Activated CD8-positive, alpha-beta memory T cell treated with anti-CD3 and anti-CD28 coated beads, Interleukin-2, amount 50 U/mL, for 4 hours (primary cell): Measurements from ENCODE around the gene SLC12A6.
"Not testable (repeated sequence)": the region's sequence is repeated elsewhere in the genome, so short reads cannot be mapped to it uniquely, and the experiment has no call there.

Experiments
- DNase-seq: peaks from one replicate; pipeline ENCODE4 v3.0.0-alpha.2; 2020

The SLC12A6 gene

DNA sequence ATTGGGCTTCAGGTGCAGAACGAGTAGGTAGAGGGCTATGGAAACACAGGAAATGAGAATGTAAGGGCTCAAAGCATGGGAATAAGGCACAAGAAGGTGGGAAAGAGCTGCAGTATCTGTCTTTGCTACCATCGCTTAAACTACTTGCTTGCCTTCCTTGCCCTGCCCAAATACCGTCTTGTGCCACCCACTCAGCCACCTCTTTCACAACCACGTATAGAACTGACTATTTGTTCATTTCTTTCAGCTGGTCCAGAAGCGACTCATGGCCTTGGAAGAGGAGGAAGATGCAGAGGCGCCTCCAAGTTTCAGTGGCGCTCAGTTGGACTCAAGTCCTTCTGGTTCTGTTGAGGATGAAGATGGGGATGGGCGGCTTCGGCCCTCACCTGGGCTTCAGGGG lies 17.7 kb upstream of the SLC12A6 start:
- no peak for DNase-seq

DNA sequence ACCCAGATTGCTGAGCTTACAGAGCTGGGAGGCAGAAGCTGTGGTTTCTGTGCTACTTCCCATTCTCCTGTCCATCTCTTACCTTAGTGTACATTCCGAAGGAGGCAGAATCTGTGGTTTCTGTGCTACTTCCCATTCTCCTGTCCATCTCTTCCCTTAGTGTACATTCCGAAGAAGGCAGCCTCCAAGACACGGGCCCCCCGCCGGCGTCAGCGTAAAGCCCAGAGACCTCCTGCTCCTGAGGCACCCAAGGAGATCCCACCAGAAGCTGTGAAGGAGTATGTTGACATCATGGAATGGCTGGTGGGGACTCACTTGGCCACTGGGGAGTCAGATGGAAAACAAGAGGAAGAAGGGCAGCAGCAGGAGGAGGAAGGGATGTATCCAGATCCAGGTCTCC lies 16.7 kb upstream of the SLC12A6 start:
- no peak for DNase-seq

DNA sequence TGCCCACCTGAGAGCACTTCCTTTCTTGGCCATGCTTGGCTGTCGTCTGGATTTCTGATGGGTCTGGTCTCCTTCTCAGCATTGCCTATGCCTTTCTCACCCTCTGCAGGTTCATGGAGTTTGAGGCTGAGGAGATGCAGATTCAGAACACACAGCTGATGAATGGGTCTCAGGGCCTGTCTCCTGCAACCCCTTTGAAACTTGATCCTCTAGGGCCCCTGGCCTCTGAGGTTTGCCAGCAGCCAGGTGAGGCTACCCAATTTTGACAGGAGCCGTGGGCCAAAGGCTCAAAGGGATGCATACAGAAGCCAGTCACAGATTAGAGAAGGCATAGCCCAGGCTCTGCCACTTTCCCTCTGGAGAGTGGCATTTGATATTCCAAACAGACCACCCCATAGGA lies 16.0 kb upstream of the SLC12A6 start:
- no peak for DNase-seq

DNA sequence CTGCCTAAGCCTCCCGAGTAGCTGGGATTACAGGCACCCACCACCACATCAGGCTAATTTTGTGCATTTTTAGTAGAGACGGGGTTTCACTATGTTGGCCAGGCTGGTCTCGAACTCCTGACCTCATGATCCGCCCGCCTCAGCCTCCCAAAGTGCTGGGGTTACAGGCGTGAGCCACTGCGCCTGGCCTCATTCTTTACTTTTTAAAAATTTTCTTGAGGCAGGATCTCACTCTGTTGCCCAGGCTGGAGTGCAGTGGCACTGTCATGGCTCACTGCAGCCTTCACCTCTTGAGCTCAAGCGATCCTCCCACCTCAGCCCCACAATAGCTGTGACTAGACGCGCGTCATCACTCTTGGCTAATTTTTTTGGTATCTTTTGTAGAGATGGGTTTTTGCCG lies 15.4 kb upstream of the SLC12A6 start:
- DNase-seq = not testable (repeated sequence)

DNA sequence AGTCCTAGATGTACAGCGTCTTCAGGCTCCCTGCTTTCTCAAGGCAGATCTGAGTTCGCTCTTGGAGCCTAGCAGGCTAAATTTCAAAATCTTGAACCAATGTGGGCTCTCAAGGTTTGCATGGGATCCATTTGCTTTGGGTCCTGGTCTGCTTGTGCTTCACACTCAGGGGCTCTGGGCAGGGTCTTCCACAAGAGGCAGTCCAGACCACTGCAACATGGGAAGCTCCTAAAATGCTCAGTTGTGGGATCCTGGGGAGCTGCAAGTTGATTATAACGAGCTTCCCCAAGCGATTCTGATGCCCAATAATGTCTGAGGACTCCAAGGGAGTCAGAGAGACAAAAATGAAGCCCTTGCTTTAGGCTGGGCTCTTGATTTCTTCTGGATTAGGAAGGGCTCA lies 12.2 kb upstream of the SLC12A6 start:
- no peak for DNase-seq

DNA sequence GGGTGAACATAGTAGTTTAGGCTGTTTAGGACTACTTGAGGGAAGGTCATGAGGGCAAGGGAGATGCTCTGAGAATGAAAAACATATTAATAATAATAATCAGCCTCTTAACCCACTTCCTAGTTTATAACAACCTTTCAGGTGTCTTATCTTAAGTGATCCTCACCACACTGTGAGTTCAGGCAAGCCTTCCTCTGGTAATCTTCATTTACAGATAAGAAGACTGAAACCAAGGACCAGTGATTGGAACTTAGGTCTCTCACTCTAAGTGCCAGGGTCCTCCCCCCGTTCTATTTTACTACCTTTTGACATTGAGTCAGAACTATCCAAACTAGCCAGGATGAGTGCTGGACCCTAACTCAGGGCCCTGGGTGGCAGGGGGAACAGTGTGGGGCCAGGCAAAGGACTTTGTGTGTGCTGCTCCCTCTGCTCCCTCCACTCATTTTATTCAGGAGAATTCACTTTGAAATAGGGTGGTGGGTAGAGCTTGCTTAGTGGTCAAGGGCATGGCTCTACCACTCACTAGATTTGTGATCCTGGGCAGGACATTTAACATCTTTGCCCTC lies 11.2 kb upstream of the SLC12A6 start:
- no peak for DNase-seq

- DNase-seq = no peak
Measured at GRCh38 chr15:34347951-34348638, 10.5 kb upstream of the SLC12A6 start.

GRCh38 chr15:34342737-34343575 lies 5.4 kb upstream of the SLC12A6 start, which contains the start of the genes NOP10 and NUTM1:
NOP10 (minus strand) TSS chr15:34343136; CDS start chr15:34343073, 63 bp downstream.
NUTM1 (plus strand) TSS chr15:34343315; CDS start chr15:34343697, 382 bp downstream.
- peak; percentile 94 for DNase-seq

DNA sequence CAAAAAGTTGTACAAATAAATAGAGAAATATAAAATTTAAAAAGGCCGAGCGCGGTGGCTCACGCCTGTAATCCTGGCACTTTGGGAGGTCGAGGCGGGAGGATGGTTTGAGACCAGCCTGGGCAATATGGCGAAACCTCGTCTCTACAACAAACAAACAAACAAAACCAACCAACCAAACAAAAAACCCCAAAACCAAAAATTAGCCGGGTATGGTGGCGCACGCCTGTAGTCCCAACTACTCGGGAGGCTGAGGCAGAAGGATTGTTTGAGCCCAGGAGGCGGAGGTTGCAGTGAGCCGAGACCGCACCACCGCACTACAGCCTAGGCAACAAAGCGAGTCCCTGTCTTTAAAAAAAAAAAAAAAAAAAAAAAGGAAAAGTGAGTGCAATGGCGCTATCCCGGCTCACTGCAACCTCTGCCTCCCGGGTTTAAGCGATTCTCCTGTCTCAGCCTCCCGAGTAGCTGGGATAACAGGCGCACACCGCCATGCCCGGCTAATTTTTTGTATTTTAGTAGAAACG lies 4.7 kb upstream of the SLC12A6 start:
- DNase-seq = not testable (repeated sequence)

DNA sequence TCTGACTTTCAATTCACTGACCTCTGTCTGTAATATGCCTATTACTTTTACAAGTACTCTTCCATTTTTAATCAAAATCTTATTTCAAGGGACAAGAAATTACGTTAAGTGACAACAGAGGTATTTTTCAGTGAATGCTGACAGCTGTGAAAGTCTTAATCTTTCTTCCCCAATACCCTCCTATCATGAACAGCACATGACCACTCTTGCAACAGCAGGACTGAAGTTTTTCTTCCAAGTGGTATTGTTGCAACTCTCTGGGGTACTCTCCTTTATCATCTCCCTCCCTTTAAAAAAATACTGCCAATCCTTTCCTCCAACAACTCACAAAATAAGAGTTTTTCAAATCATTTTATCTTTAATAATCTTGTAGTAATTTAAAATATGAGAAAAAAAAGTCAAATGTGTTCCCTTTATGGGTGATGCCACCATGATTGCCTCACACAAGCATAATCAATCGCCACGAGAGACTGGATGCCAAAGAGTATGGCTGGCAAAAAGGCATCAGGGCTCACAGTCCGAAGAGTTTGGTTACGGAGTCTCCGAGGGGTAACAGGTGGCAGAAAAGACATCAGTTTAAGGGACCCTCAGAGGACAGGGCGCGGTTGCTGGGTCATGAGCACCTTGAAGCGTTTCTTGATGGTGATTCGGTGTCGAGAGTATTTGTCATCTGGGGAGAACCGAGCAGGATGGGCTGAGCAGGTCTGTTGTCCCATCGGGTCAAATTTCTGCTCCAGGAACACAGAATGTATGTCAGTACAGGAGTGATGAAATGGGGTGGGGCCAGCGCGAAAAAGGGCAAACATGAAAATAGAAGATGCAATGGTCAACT lies 4.0 kb upstream of the SLC12A6 start:
- DNase-seq = no peak

DNA sequence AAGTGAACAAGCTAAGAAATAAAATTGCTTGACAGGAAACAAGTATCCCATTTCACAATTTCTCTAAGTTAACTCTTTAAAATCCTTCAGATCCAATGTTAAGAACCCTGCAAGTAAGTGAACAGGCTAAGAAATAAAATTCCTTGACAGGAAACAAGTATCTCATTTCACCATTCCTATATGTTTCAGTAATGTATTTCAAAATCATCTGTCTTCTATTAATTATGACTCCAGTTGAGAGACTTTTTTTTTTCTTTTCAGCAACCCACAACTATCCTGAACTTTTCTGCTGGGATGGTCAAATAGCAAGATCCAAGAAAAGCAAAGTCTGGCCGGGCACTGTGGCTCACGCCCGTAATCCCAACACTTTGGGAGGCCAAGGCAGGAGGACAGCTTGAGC lies 2.4 kb upstream of the SLC12A6 start:
- no peak for DNase-seq

DNA sequence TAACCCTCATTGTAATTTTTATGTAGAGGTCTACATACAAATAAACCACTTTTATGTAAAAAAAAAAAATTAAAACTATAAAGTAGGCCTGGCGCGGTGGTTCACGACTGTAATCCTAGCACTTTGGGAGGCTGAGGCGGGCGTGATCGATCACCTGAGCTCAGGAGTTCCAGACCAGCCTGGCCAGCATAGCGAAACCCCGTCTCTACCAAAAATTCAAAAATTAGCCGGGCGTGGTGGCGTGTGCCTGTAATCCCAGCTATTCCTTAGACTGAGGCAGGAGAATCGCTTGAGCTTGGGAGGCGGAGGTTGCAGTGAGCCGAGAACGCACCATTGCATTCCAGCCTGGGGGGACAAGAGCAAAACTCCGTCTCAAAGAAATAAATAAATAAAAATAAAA lies 766 bp upstream of the SLC12A6 start:
- no peak for DNase-seq

DNA sequence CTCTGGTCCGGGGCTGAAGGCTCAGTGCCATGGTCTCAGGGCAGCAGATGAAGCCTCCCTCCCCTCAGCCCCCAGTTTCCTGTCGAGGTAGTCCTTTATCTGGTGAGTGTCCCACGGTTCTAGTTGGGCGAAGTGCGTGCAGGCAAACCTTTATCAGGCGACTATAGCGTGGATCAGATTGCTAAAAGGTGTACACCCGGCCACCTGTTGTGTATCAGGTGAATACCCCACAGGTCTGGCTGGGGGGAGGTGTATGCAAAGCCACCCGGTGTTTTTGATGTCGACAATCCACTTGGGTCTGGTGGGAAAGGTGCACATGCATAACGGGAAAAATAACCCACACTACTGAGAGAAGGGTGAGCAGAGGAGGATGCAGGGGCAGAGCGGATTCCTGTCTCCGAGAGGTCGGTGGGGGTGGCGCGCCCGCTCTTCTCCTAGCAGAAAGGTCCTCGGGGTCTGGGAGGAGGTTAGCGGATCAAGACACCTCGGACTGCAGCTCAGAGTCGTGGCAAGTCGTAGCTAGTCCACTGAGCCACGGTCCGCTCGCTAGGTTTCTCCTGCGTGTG lies 507 bp downstream of the SLC12A6 start:
- DNase-seq = peak; percentile 23

- DNase-seq = no peak
Measured at GRCh38 chr15:34336231-34336990, 1.2 kb downstream of the SLC12A6 start.

- no peak for DNase-seq
Measured at GRCh38 chr15:34335176-34336032, 2.2 kb downstream of the SLC12A6 start.

- no peak for DNase-seq
Measured at GRCh38 chr15:34334672-34335071, 2.9 kb downstream of the SLC12A6 start.

- no peak for DNase-seq
Measured at GRCh38 chr15:34332553-34333120, 4.9 kb downstream of the SLC12A6 start.

- DNase-seq = no peak
Measured at GRCh38 chr15:34331809-34332208, 5.8 kb downstream of the SLC12A6 start.

DNA sequence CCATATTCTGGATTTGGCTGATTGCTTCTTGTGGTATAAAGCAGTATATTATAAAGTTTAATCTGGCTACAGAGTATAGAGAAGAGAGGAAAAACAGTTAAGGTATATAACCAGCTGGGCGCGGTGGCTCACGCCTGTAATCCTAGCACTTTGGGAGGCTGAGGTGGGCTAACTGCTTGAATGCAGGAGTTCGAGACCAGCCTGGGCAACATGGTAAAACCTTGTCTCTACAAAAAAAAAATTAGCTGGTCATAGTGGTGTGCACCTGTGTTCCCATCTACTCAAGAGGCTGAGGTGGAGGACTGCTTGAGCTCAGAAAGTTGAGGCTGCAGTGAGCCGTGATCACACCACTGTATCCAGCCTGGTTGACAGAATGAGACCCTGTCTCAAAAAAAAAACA lies 7.3 kb downstream of the SLC12A6 start:
- no peak for DNase-seq

DNA sequence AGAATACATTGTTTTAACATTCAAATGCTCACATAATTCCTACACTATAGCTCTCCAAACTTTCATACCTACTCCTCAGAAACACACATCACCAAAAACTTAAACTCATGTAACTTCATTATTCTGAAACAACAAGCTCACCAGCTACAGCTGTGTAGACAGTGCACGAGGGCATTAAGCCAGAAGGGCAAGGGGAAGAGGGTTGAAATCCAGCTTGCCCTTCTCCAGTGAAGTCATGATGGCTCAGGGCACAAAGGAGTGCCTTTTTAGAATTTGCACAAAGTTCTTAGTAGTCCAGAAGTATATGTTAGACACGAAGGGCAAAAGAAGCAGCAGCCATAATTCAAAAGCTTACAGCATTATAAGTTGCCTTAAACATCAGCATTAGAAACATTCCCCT lies 8.6 kb downstream of the SLC12A6 start:
- no peak for DNase-seq
